AG04450 (cell line): ENCODE data around the gene BEND5. TPM values are rescaled to one million over a fixed set of nuclear protein-coding genes. Genes with fewer than 3 reads are reported as not detected.

Source experiments
- CTCF ChIA-PET: fragments of 300-600, 350-600 bp; formaldehyde crosslinking; extraction: SDS; loops from one replicate; lab custom pipeline; 2022; ENCODE audit warnings: antibody characterized with exemption, inconsistent platforms; lab: Charles Lee
- POLR2A ChIA-PET: fragments of 350-600 bp; formaldehyde crosslinking; extraction: SDS; loops from one replicate; lab custom pipeline; 2021; ENCODE audit warnings: antibody characterized with exemption, inconsistent platforms; lab: Yijun Ruan, JAX
- DNase-seq: peaks from one replicate; pipeline ENCODE4 v3.0.0-alpha.2; 2011; ENCODE audit warnings: low read depth, low spot score
- H3K27ac ChIP-seq: one replicate; pipeline ENCODE4 v1.5.1; 2012; ENCODE audit warnings: low read depth, low read length, control low read depth
- H3K27me3 ChIP-seq: one replicate; pipeline ENCODE4 v1.6.0; 2012; ENCODE audit warnings: low read length; ENCODE audit not compliant: control insufficient read depth, insufficient read depth
- H3K4me3 ChIP-seq: 2 replicates; pipeline ENCODE4 v1.5.1; 2011; ENCODE audit warnings: mild to moderate bottlenecking, low read depth, low read length, control low read depth
- H3K9me3 ChIP-seq: 2 replicates; pipeline ENCODE4 v1.5.1; 2012; ENCODE audit warnings: low read length; ENCODE audit not compliant: control insufficient read depth, insufficient read depth
- CTCF ChIP-seq: IDR thresholded peaks from 2 replicates; pipeline ENCODE4 v1.5.1; 2011; ENCODE audit warnings: low read depth, low read length, control low read depth, inconsistent platforms
- polyA plus RNA-seq: library from polyadenylated mRNA; depleted of rRNA; stranded (reverse); fragments of >200 nt; gene quantifications from 2 replicates; pipeline ENCODE4 v1.2.3, GENCODE V29; 2011

Gene BEND5
- polyA plus RNA-seq, 1 experiment = 0.74 TPM

GRCh38 chr1:48793863-48794262, 17.2 kb upstream of the BEND5 start:
- no peak overlapping the region for H3K4me3 ChIP-seq
- no peak overlapping the region for H3K27ac ChIP-seq
- no peaks in the 10 kb centered on the region for H3K9me3 ChIP-seq
- TF ChIP-seq CTCF = no peak
- ChIA-PET CTCF (no interaction called here), POLR2A (no interaction called here)
- no peaks in the 10 kb centered on the region for H3K27me3 ChIP-seq
- DNase-seq = no peak

GRCh38 chr1:48792961-48793360, 16.3 kb upstream of the BEND5 start:
- TF ChIP-seq CTCF = no peak
- no peaks in the 10 kb centered on the region for H3K9me3 ChIP-seq
- H3K4me3 ChIP-seq = no peak overlapping the region
- H3K27ac ChIP-seq = no peak overlapping the region
- H3K27me3 ChIP-seq = no peaks in the 10 kb centered on the region
- ChIA-PET POLR2A (no interaction called here), CTCF (no interaction called here)
- DNase-seq = no peak

- no peaks in the 10 kb centered on the region for H3K27me3 ChIP-seq
- CTCF ChIA-PET = interaction anchor here (0.6 kb wide), 1 partner anchor 1353 kb away, joined by 3 read pairs; the partner anchor contains the start of gene FOXD2
- POLR2A ChIA-PET = no interaction called here
- TF ChIP-seq CTCF = no peak
- no peaks in the 10 kb centered on the region for H3K9me3 ChIP-seq
- H3K4me3 ChIP-seq = no peak overlapping the region
- DNase-seq = no peak
- H3K27ac ChIP-seq = no peak overlapping the region
These were observed 13.7 kb upstream of the BEND5 start for GRCh38 chr1:48790397-48790796.

- no peak overlapping the region for H3K4me3 ChIP-seq
- TF ChIP-seq CTCF = no peak
- H3K27me3 ChIP-seq = no peaks in the 10 kb centered on the region
- DNase-seq = no peak
- H3K27ac ChIP-seq = no peak overlapping the region
- ChIA-PET CTCF (no interaction called here), POLR2A (no interaction called here)
- no peaks in the 10 kb centered on the region for H3K9me3 ChIP-seq
These were observed 13.2 kb upstream of the BEND5 start for GRCh38 chr1:48789903-48790302.

GRCh38 chr1:48785869-48786268, 9.2 kb upstream of the BEND5 start:
- ChIA-PET POLR2A (no interaction called here), CTCF (no interaction called here)
- Histone ChIP-seq H3K27me3 (no peaks in the 10 kb centered on the region), H3K9me3 (no peaks in the 10 kb centered on the region), H3K4me3 (no peak overlapping the region), H3K27ac (no peak overlapping the region)
- no peak for TF ChIP-seq CTCF
- no peak for DNase-seq
